AG08396 (cell line): ENCODE measurements around the gene RASA3.
A peak's percentile ranks its signal among the peaks of the same experiment; 100 is the strongest.

Experiments
- DNase-seq: peaks from one replicate; pipeline ENCODE4 v3.0.0; 2012; ENCODE audit warnings: low spot score, mixed read lengths

Gene RASA3

GRCh38 chr13:114067381-114067885 is 65.0 kb downstream of the RASA3 start:
- DNase-seq, result peak; percentile 57

DNA sequence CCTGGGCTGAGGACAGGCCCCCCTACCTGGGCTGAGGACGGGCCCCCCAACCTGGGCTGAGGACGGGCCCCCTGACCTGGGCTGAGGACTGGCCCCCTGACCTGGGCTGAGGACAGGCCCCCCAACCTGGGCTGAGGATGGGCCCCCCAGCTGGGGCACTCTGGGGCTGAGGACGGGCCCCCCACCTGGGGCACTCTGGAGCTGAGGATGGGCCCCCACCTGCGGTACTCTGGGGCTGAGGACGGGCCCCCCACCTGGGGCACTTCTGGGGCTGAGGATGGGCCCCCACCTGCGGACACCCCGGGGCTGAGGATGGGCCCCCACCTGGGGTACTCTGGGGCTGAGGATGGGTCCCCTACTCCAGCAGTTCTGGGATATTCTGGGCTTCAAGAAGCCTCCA is 65.5 kb downstream of the RASA3 start:
- no peak for DNase-seq

GRCh38 chr13:114065926-114066774 is 66.3 kb downstream of the RASA3 start:
- no peak for DNase-seq

- DNase-seq, result peak; percentile 90
Observed at GRCh38 chr13:114065141-114065925, 67.1 kb downstream of the RASA3 start.

GRCh38 chr13:114064450-114065140 is 67.8 kb downstream of the RASA3 start:
- no peak for DNase-seq

GRCh38 chr13:114063545-114064449 is 68.6 kb downstream of the RASA3 start:
- DNase-seq, result peak; percentile 60

- no peak for DNase-seq
Observed at GRCh38 chr13:114062754-114063153, 69.7 kb downstream of the RASA3 start.

- no peak for DNase-seq
Observed at GRCh38 chr13:114062341-114062740, 70.1 kb downstream of the RASA3 start.

DNA sequence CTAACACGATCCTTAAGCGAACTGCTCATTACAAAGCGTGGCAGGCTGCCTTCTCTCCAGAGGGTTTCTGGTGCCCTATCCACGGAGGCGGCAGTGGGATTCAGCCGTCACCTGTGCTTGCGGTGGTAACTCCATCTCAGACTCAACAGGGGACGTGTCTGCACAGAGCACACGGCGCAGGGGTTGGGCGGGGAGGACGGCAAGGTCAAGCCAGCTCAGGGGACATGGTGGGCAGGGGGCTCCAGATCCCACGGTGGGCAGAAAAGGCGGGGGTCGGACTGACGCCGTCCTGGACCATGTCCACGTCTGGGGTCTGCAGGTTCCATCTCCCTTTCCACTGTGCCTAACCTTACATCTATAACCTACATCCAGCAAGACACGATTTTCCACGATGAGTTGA is 70.7 kb downstream of the RASA3 start:
- no peak for DNase-seq

DNA sequence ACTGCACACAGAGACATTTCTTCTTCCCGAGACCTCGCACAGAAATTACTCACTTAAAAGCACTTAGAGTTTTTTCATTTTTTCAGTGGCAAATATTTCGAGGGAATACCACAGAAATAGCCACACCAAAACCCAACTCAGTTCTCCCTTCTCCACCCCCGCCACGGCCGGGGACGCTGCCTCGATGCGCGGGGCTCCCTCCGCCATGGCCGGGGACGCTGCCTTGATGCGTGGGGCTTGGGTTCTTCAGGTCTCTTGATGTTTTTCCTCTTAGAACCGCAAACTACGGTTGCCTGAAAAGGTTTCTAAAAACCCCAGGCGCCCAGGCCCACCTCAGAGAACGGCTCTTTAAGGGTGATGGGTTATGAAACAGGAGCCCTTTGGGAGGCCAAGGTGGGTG is 71.4 kb downstream of the RASA3 start:
- DNase-seq, result no peak

DNA sequence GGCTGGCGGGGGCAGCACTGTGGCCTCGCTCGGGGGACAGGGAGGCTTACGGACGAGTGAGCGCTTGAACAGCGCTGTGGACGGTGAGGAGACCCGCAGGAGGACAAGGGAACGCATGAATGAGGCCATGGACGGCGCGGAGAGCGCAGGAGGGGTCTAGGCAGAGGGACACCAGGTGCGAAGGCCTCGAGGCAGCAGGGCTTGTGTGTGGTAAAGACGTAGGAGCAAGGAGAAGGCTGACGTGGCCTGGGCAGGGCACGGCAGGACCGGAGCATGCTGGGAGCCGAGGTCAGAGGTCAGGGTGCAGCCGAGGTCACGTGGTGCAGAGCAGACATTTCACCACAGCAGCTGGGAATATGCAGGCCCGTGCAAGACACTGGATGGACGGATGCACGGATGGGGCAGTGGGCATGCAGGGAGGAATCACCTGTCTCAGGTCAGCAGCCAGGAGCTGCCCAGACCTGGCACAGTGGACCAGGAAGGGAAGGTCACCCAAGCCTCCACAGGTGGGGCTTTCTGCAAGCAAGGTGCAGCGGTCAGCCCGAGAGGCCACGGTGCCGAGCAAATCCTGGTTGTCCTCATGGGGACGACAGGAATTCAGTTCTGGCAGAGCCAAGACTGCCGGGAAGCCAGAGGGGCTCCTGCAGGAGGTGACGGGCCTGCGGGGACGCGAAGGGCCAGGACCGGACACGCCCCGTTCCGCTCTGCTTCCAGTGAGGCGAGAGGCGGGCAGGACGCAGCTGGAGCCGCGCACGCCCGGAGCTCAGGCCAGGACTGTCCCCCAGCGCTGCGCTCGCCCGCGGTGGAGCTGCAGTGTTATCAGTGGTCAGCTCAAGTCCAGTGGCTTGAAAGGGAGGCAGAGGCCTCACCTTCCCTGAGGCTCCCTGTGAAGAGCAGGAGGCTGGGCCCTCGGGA is 72.2 kb downstream of the RASA3 start:
- DNase-seq, result no peak

DNA sequence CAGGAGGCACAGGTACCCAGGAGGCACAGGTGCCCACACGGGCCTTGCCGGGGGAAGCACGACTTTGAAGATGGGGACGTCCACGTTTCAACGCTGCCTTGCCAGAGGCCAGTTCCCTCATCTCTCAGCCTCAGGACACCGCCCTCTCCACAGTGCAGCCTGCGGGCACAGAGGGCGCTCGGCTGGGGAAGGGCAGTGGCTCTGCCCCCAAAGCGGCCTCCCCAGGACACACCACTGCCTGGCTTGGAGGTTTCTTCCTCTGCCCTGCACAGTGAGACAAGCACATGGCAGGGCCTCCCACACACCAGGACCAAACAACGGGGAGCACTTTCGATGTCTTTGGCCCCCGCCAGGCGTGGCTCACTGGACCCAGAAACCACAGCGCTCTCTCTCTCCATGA is 73.0 kb downstream of the RASA3 start:
- DNase-seq, result no peak

DNA sequence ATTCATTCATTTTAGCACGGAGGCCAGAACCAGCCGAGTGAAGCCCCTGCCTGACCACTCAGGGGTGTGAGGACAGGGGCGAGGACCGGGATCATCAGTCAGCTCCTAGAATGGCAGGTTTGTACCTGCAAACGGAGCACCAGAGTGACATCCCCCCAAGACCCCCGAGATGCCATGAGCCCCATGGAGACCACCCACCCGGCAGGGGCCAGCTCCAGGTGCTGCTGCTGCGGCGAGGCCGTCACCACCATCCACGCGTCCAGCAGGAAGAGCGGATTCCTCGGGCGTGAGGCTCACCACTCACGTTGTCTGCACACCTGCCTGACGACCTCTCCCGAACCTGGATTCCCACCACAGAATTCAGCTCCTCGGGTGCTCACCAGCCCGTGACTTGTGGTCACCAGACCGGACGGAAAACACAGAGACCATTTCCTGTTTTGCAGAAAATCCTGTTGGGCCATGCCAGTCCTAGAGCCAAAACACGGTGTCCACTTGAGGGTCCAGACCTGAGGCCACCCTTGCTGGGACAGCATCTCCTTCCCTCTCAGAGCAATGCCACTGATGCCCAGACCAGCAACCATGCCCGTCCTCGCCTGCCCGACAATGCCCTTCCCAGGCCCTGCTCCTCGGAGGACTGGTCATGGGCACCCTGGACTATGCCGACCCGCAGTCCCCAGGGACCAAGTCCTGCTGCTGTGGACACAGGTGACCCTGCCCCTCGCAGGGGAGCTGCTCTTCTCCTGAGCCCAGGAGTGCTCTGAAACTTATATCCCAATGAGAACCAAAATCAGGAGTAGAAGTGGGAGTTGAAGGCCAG is 74.2 kb downstream of the RASA3 start:
- DNase-seq, result no peak

DNA sequence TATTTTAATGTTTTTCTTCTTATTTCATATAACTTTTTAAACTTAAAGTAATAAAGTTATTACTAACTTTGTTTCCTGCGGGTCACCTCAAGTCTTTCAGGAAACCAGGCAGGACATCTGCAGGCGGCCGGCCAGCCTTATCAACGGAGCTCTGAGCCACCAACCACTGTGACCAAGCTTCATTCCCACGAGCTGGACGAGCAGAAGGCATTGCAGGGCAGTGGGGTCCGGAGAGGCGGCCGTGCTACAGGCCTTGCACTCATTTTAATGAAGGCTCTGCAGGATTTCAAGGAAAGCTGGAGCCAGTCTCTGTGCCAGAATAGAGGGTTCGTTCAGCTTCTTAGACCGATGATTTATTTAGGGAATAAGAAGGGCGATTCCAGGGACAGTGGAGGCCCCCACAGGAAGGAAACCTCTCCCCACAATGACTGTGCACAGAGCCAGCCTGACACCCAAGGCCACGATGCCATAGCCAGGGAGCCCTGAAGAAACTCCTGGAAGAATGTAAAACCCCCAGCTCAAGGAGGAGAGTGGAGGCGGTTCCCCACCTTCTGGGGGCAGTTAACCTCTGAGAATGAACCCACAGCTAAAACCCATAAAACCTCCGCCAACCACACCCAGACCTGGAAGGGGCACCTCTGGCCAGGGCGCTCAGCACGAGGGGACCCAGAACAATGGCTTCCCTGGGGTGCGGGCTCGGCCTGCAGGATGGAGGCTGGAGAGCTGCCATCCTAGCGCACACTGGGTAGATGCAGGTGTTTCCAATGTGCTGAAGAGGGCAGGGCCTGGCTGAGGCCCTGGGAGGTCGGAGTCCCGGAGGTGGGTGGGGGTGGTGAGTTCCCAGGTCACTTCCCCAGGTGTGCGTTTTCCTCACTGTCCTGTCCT is 75.0 kb downstream of the RASA3 start:
- DNase-seq, result no peak

GRCh38 chr13:114056205-114057013 is 76.0 kb downstream of the RASA3 start:
- DNase-seq, result no peak

- no peak for DNase-seq
Observed at GRCh38 chr13:114055766-114056165, 76.7 kb downstream of the RASA3 start.

GRCh38 chr13:114054830-114055439 is 77.5 kb downstream of the RASA3 start:
- no peak for DNase-seq
